ENCODE measurements around the gene NFIX. TPM values are rescaled to one million over a fixed set of nuclear protein-coding genes. Genes with fewer than 3 reads are reported as not detected.

NFIX gene
- total RNA-seq, 3 donors from 2014 or later (not counting 1 experiment from before 2014, with no cell fraction given), result 0.61 to 2.1 (median 1.3) TPM

DNA sequence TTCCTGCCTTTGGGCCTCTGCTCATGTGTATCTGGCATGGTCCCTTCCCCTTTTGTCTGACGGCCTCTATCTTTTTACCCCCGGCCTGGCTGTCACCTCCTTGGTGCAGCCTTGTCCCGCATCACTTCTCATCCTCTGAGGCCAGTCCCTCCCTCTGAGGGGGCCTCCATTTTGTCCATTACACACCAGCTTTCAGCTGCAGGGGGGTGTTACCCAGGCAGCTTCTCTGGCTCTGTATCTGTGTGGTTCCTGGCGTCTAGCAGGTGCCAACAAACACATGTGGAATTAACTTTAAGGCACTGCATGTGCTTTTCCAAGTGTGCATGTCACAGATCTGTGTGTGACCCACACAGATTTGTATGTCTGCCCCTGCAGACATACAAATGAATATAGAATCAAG, 55.0 kb downstream of the NFIX start:
- Histone ChIP-seq H3K27me3 (ENCODE audit: control insufficient read depth, insufficient read depth, low read length) (peaks cover 9% of the 10 kb centered on the region), H3K27ac (ENCODE audit: low read length) (no peak overlapping the region), H3K4me1 (ENCODE audit: control insufficient read depth, insufficient read depth, low read length) (peaks cover 25% of the 10 kb centered on the region), H3K9me3 (ENCODE audit: control insufficient read depth, insufficient read depth, low read length) (no peaks in the 10 kb centered on the region), H3K4me3 (ENCODE audit: low read length) (no peak overlapping the region), H3K36me3 (ENCODE audit: control insufficient read depth, insufficient read depth, low read length) (no peaks in the 10 kb centered on the region)
- TF ChIP-seq, protein P1, sequence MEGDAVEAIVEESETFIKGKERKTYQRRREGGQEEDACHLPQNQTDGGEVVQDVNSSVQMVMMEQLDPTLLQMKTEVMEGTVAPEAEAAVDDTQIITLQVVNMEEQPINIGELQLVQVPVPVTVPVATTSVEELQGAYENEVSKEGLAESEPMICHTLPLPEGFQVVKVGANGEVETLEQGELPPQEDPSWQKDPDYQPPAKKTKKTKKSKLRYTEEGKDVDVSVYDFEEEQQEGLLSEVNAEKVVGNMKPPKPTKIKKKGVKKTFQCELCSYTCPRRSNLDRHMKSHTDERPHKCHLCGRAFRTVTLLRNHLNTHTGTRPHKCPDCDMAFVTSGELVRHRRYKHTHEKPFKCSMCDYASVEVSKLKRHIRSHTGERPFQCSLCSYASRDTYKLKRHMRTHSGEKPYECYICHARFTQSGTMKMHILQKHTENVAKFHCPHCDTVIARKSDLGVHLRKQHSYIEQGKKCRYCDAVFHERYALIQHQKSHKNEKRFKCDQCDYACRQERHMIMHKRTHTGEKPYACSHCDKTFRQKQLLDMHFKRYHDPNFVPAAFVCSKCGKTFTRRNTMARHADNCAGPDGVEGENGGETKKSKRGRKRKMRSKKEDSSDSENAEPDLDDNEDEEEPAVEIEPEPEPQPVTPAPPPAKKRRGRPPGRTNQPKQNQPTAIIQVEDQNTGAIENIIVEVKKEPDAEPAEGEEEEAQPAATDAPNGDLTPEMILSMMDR (IDR thresholded peaks at IDR 0.05), result no peak
- Mint-ChIP-seq H3K4me1 (peaks cover 18 to 34% of the 10 kb centered on the region in 2 donors), H3K27ac (no peak overlapping the region), H3K27me3 (ENCODE audit: low read depth in 2 of 2) (peaks cover 26 to 40% of the 10 kb centered on the region in 2 donors), H3K36me3 (no peaks in the 10 kb centered on the region), H3K4me3 (no peak overlapping the region), H3K9me3 (no peaks in the 10 kb centered on the region)
- WGBS (ENCODE audit: insufficient coverage), result 91% methylated on average over 4 of the region's 4 CpGs
- intact Hi-C loops (cut with micrococcal nuclease), result no loop called here
- DNase-seq, result no peak
- no peak for ATAC-seq

DNA sequence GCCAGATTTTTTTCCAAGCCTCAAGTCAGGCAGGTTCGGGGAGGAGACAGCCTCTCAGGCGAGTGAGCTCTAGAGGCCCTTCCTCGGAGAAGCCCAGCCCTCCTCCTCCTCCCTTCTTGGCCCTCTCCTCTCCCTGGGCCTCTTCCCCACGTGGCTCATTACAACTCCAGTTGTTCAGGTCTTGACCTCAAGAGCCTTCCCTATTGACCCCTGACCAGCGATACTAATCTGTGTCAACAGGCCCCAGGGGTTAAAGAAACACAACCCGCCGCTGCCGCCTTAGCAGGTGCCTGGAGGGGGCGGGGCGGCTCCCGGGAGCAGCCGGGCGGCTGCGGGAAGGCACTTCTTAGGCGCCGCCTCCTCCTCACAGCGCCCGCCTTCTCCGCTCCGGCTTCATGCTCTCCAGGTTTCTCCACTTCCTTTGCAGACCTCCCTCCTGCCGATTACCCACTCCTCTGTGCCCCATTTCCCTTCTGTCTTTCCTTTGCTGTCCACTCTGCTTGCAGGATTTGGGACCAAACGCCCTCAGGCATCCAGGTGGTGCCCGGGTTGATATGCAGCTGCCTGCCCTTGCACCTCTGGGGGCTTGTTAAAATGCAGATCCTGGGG, 56.4 kb downstream of the NFIX start:
- Histone ChIP-seq H3K27me3 (ENCODE audit: control insufficient read depth, insufficient read depth, low read length) (peaks cover 9% of the 10 kb centered on the region), H3K4me3 (ENCODE audit: low read length) (no peak overlapping the region), H3K36me3 (ENCODE audit: control insufficient read depth, insufficient read depth, low read length) (no peaks in the 10 kb centered on the region), H3K9me3 (ENCODE audit: control insufficient read depth, insufficient read depth, low read length) (no peaks in the 10 kb centered on the region), H3K27ac (ENCODE audit: low read length) (no peak overlapping the region), H3K4me1 (ENCODE audit: control insufficient read depth, insufficient read depth, low read length) (peaks cover 11% of the 10 kb centered on the region)
- Mint-ChIP-seq H3K36me3 (no peaks in the 10 kb centered on the region), H3K27me3 (ENCODE audit: low read depth in 2 of 2) (peaks cover 26 to 36% of the 10 kb centered on the region in 2 donors), H3K4me3 (no peak overlapping the region), H3K27ac (peak overlapping the region in 1 of 2 donors; percentile 8), H3K9me3 (no peaks in the 10 kb centered on the region), H3K4me1 (peaks cover 7 to 20% of the 10 kb centered on the region in 2 donors)
- ATAC-seq (peak in 1 of 3 donors; percentile 28), DNase-seq (peak in 1 of 2 donors; percentile 38)
- 13% methylated on average over 23 of the region's 23 CpGs for WGBS (ENCODE audit: insufficient coverage)
- TF ChIP-seq, protein P1 (IDR thresholded peaks at IDR 0.05), result no peak
- intact Hi-C loops (cut with micrococcal nuclease), result loop anchor here (2.0 kb wide), 1 partner anchor 45 kb away; no protein-coding TSS in a partner anchor

DNA sequence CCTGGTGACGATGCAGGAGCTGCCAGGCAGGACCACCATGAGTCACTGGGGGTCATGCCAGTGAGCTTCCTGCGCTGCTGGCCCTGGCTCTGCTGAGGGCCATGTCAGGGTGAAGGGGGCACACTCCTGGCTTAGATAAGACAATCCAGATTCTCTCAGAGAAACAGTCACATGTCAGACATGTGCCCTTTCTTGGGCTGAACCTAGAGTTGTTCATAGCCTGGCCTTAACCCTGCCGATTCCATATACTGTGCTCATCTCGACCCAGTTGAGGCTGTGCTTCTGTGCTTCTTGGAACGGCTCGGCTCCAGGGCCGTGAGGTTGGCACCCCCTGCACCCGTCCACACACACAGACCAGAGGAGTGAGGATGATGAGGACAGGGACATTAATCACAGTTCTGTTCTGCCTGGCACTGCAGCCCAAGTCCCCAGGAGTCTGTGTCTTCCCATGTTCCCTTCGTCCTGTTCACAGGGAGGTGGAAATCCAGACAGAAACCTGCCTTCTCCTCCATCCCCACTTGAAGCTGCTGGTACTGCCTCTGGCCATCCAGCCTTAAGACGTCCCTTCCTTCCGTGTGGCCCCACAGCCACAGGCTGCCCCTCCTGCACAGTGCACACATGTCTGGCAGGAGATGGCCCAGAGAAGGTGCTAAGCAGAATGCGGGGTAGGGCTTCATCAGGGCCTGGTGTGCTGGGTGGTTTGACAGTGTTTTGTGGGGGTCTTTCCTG, 57.3 kb downstream of the NFIX start:
- H3K27me3 ChIP-seq (ENCODE audit: control insufficient read depth, insufficient read depth, low read length), result peaks cover 9% of the 10 kb centered on the region
- peaks cover 26 to 35% of the 10 kb centered on the region in 2 donors for H3K27me3 Mint-ChIP-seq (ENCODE audit: low read depth in 2 of 2)
- no peaks in the 10 kb centered on the region for H3K36me3 Mint-ChIP-seq
- no peak overlapping the region for H3K4me3 ChIP-seq (ENCODE audit: low read length)
- no peak overlapping the region for H3K4me3 Mint-ChIP-seq
- peaks cover 6 to 19% of the 10 kb centered on the region in 2 donors for H3K4me1 Mint-ChIP-seq
- TF ChIP-seq, protein P1 (IDR thresholded peaks at IDR 0.05), result no peak
- H3K27ac ChIP-seq (ENCODE audit: low read length), result no peak overlapping the region
- H3K9me3 ChIP-seq (ENCODE audit: control insufficient read depth, insufficient read depth, low read length), result no peaks in the 10 kb centered on the region
- intact Hi-C loops (cut with micrococcal nuclease), result loop anchor here (2.0 kb wide), 1 partner anchor 46 kb away; no protein-coding TSS in a partner anchor
- H3K9me3 Mint-ChIP-seq, result no peaks in the 10 kb centered on the region
- H3K27ac Mint-ChIP-seq, result no peak overlapping the region
- 88% methylated on average over 12 of the region's 12 CpGs for WGBS (ENCODE audit: insufficient coverage)
- H3K4me1 ChIP-seq (ENCODE audit: control insufficient read depth, insufficient read depth, low read length), result peaks cover 11% of the 10 kb centered on the region
- ATAC-seq, result no peak
- no peak for DNase-seq
- no peaks in the 10 kb centered on the region for H3K36me3 ChIP-seq (ENCODE audit: control insufficient read depth, insufficient read depth, low read length)

All from natural killer cell (primary cell).